CD4-positive, alpha-beta T cell treated with Interleukin-6 at 100 ng/mL for 8 hours (primary cell): ENCODE measurements around the gene INPP5F.
"Not testable (repeated sequence)": the region's sequence is repeated elsewhere in the genome, so short reads cannot be mapped to it uniquely, and the experiment has no call there.

Source experiments
- DNase-seq: peaks from one replicate; pipeline ENCODE4 v3.0.0-alpha.2; 2020; ENCODE audit warnings: mixed read lengths, low spot score

The INPP5F gene

GRCh38 chr10:119740096-119740495 lies 14.2 kb downstream of the INPP5F start:
- DNase-seq, result no peak

GRCh38 chr10:119742947-119743648 lies 17.2 kb downstream of the INPP5F start:
- no peak for DNase-seq

DNA sequence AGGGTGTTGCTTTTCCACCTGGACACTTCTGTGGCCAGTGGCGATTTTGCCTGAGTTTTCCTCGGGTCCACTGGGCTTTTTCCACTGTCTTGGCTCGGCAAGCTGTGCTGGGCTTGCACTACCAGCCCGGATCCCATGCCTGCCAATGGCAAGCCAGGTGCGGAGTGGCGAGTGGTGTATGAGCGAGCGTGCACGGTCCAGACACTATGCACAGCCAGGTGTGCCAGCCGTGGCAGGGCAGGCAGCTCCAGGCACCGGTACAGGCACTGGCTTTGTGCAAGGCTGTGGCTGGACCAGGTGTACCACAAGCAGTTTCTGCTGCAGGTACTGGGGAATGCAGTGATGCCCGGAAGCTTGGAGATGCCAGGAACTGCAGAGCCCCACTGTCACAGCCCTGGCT lies 22.1 kb downstream of the INPP5F start:
- DNase-seq, result no peak

- no peak for DNase-seq
These were observed 23.0 kb downstream of the INPP5F start for GRCh38 chr10:119748871-119749270.

GRCh38 chr10:119749455-119749854 lies 23.6 kb downstream of the INPP5F start:
- DNase-seq, result no peak

DNA sequence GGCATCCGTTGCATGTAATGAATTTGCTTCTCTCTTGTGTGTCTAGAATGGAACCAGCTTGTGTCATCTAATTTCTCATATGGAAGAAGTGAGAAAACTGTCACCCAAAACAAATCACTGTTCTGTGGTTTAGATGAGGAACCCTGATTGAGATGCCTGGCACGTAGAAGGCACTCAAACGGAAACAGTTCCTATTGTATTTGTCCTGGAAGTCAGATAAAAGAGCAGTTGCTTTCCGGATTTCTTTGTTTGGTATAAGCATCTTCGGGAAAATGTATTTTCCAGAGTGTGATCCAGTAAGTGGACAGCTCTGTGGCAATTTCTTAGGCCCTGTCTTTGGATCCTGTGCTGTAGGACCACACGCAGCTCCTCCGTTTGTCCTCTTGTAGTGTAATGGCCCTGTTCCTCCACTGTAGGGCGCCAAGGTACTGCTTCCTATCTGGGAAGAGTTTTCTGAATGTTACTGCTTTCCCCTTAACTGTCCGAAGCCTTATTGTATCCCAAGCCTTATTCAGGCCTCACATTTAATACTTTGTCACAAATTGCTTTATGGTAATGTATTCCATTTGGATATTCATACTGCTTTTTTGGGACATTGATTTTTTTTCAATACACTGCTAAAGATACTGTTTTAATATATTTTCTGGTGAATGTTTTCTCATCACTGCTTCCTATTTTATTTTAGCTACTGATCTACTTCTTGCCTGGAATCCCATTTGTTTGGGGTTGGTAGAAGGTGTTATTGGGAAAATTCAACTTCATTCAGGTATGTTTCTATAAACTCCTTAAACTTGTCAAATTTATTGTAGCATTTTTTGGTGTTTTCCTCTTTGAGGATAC lies 24.8 kb downstream of the INPP5F start:
- peak; percentile 63 for DNase-seq

DNA sequence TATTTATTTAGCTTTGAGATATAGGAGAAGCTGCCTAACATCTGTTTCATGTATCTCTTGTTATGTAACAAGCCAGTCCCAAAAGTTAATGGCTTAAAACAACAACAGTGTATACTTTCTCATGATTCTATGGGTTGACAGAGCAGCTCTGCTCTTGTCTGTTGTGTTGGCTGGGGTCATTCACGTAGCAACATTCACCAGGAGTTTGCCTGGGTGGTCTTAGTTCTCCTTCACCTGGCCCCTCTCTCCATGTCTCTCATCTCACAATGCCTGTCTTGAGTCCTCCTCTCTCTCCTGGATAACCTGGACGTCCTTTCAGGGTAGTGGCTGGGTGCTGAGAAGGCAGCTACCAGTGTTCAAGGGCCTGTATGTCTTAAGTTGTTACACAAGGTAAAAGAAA lies 27.5 kb downstream of the INPP5F start:
- no peak for DNase-seq

GRCh38 chr10:119754085-119754484 lies 28.2 kb downstream of the INPP5F start:
- DNase-seq, result no peak

- DNase-seq, result no peak
These were observed 29.1 kb downstream of the INPP5F start for GRCh38 chr10:119754936-119755335.

- no peak for DNase-seq
These were observed 29.6 kb downstream of the INPP5F start for GRCh38 chr10:119755446-119755845.

DNA sequence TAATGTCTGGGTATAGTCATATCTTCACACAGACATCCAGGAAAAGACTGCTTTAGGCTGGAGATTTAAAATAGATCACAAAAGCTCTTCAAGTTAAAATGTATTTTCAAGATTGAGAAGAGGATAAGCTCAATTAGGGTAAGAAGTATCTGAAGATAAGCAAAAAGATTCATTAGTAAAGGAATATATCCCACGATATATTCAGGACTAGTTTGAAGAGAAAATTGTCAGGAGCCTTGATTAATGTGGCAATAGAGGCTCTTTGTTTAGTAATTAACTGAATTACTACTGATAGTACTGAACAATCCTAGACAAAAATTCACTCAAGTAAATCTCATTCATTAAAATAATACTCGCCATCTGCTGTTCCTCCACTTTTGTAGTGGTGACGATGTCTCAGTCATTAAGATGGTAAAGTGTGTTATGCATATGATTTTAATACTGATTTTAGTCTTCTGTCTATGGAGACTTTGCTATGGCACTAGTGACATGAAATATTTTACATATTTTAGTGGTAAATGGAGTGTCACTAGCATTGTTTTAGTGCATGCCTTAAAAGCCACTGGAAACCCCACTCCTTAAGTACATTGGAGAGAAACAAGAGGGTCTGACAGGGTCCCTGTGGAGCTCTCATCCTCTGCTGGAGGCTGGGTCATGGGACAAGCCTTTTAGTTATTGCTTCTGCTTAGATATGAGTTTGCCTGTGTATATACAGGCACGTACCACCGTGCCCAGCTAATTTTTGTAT lies 32.8 kb downstream of the INPP5F start:
- DNase-seq, result no peak

- no peak for DNase-seq
These were observed 34.0 kb downstream of the INPP5F start for GRCh38 chr10:119759832-119760231.

DNA sequence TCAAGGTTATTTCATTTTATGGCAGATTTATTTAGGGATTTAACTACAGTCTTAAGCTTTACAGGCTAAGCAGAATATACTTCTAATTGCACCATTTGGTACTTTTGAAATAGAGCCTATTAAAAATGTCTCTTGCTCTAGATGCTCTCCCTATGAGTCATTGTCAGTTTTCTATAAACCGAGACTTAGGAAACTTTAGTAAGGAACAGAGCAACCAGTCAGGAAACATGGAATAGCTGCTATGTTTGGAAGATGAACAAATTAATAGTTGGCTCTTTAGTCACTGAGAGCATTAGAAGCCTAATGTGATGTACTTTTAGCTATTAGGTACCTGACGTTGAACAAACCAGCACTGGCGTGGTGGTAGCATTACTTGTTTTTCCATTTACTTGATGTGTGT lies 35.3 kb downstream of the INPP5F start:
- DNase-seq, result no peak

GRCh38 chr10:119762035-119762434 lies 36.2 kb downstream of the INPP5F start:
- DNase-seq, result no peak

DNA sequence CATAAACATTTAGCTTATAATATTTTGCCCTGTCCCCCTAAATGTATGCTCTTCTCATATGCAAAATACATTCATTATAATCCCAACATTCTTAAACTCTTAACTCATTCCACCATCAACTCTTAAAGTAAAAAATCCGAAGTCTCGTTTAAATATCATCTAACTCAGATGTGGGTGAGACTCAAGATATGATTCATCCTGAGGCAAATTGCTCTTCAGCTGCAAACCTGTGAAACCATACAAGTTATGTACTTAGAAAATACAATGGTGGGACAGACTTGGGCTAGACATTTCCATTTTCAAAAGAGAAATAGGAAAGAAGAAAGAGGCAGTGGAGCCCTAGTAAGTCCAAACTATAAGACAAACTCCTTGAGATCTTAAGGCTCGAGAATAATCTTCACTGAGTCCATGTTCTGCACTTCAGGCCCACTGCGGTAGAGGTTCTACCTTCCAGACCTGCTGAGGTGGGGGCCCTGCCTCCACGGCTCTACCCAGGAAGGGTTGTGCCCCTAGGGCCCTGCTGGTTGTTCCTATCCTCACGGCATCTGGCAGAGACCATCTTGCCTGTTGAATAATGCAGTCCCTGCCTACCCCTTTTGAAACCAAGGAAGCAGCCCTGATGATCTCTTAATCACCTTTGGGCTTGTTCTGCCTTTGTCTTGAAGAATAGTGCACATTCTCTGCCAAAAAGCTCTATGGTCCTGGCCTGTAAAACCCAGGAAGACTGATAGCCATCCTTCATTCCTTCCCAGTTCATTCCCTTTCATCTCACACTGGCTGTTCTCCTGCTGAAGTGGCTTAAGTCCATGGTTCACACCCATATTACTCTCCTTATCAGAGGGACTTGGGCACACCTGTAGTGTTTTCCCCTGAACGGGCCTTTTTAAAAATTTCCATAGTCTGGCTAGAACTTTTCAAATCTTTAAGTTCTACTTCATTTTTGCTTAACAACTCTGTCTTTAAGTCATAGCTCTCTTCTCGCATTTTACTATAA lies 37.3 kb downstream of the INPP5F start:
- DNase-seq, result no peak

GRCh38 chr10:119768455-119769094 lies 42.7 kb downstream of the INPP5F start:
- no peak for DNase-seq

- no peak for DNase-seq
These were observed 44.0 kb downstream of the INPP5F start for GRCh38 chr10:119769886-119770285.

DNA sequence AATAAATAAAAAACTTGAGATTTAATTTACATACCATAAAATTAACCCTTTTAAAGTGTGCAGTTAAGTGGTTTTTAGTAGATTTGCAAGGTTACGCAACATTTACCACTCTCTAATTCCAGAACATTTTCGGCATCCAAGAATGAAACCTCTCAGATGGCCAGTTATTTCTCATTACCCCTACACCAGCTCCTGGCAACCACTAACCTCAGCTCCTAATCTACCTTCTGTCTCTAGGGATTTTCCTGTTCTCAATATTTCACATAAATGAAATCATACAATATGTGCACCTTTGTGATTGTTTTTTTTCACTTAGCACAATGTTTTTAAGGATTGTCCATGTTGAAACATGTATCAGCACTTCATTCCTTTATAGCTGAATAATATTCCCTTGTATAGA lies 45.1 kb downstream of the INPP5F start:
- DNase-seq, result no peak

GRCh38 chr10:119772334-119772733 lies 46.5 kb downstream of the INPP5F start:
- DNase-seq, result no peak

GRCh38 chr10:119773041-119773440 lies 47.2 kb downstream of the INPP5F start:
- not testable (repeated sequence) for DNase-seq

GRCh38 chr10:119775529-119775928 lies 49.7 kb downstream of the INPP5F start:
- no peak for DNase-seq
